Esophagus muscularis mucosa (tissue), 4 donors: ENCODE results near the gene MYL5. TPM values are rescaled to one million over a fixed set of nuclear protein-coding genes. Genes with fewer than 3 reads are reported as not detected.

ENCODE experiments used
- DNase-seq: peaks from one replicate; pipeline ENCODE4 v3.0.0-alpha.2; 2017; ENCODE audit errors: extremely low spot score
- H3K27ac ChIP-seq, 4 donors: fragments of 200-600 bp; sonication (generic); replicated peaks in 1 of 4; 1 replicate in 3 of 4; 2 replicates in 1 of 4; pipeline ENCODE4 v1.5.1; 2016 to 2019; ENCODE audit warnings: mild to moderate bottlenecking in 1 of 4
- H3K27me3 ChIP-seq, 4 donors: fragments of 200-600 bp; sonication (generic); one replicate each; pipeline versions ENCODE4 v1.5.1 to v1.6.0; 2016 to 2019
- H3K36me3 ChIP-seq, 4 donors: fragments of 200-600 bp; sonication (generic); one replicate each; pipeline ENCODE4 v1.5.1; 2016 to 2019
- H3K4me1 ChIP-seq, 4 donors: fragments of 200-600 bp; sonication (generic); one replicate each; pipeline ENCODE4 v1.5.1; 2016 to 2019
- H3K4me3 ChIP-seq, 4 donors: fragments of 200-600 bp; sonication (generic); 1 replicate in 2 of 4; 2 replicates in 2 of 4; pipeline ENCODE4 v1.5.1; 2016 to 2019; ENCODE audit warnings: mild to moderate bottlenecking in 4 of 4, moderate library complexity in 1 of 4
- H3K9me3 ChIP-seq, 4 donors: fragments of 200-600 bp; sonication (generic); 1 replicate in 3 of 4; 2 replicates in 1 of 4; pipeline ENCODE4 v1.5.1; 2016 to 2019
- CTCF ChIP-seq, 3 experiments: fragments of 200-600 bp in 2 of 3; fragments of 450-650 bp in 1 of 3; sonication (generic) in 2 of 3; IDR thresholded peaks; one replicate each; pipeline ENCODE4 v1.5.1; 2017 to 2019; ENCODE audit warnings: antibody characterized with exemption in 3 of 3, mild to moderate bottlenecking in 2 of 3, moderate library complexity in 1 of 3
- EP300 ChIP-seq: sonication (generic); formaldehyde crosslinking; IDR thresholded peaks from one replicate; pipeline ENCODE4 v1.6.1; 2017; ENCODE audit warnings: antibody characterized with exemption
- POLR2A ChIP-seq: fragments of 450-650 bp; IDR thresholded peaks from one replicate; pipeline ENCODE4 v1.6.1; 2017; ENCODE audit warnings: antibody characterized with exemption, moderate library complexity, mild to moderate bottlenecking, low read depth
- POLR2AphosphoS5 ChIP-seq, 2 donors: sonication (generic); formaldehyde crosslinking; IDR thresholded peaks; one replicate each; pipeline ENCODE4 v1.6.1; 2017; ENCODE audit warnings: antibody characterized with exemption in 2 of 2
- WGBS: methylation state at CpG from one replicate; pipeline ENCODE4 v1.1.5; 2018; 5-methylcytosine and 5-hydroxymethylcytosine counted together
- intact Hi-C: fragments of 100-400 bp; cut with DNase I; formaldehyde crosslinking; loops from one replicate; pipeline ENCODE4 v1.15.1; 2023
- total RNA-seq, 4 donors: library from RNA; depleted of rRNA; stranded (reverse); fragments of >200 nt; gene quantifications; one replicate each; pipeline versions ENCODE4 v1.1.0 to v1.2.1, GENCODE V29; 2016

Gene MYL5
- total RNA-seq, 4 donors from 2014 or later: 7.9 to 9.9 (median 9.6) TPM

- Histone ChIP-seq H3K27ac (no peak overlapping the region), H3K9me3 (no peaks in the 10 kb centered on the region), H3K36me3 (peaks cover 8 to 13% (median 12%) of the 10 kb centered on the region in 4 donors), H3K4me1 (peaks cover 29 to 49% (median 39%) of the 10 kb centered on the region in 4 donors), H3K27me3 (peaks cover 0 to 28% (median 0%) of the 10 kb centered on the region in 4 donors), H3K4me3 (no peak overlapping the region)
- no peak for TF ChIP-seq POLR2AphosphoS5 (IDR thresholded peaks at IDR 0.05)
- no peak for TF ChIP-seq POLR2A
- TF ChIP-seq CTCF (IDR thresholded peaks at IDR 0.05): no peak
- no peak for TF ChIP-seq EP300
- intact Hi-C loops: no loop called here
- no peak for DNase-seq
- WGBS: 93% methylated on average over 5 of the region's 8 CpGs
These were observed 2.5 kb downstream of the MYL5 start for GRCh38 chr4:676871-677235.

- H3K36me3 ChIP-seq: peaks cover 0 to 5% (median 4%) of the 10 kb centered on the region in 4 donors
- peaks cover 0 to 36% (median 0%) of the 10 kb centered on the region in 4 donors for H3K27me3 ChIP-seq
- WGBS: 70% methylated on average over 13 of the region's 26 CpGs
- no peak overlapping the region for H3K27ac ChIP-seq
- TF ChIP-seq EP300: no peak
- TF ChIP-seq POLR2AphosphoS5 (IDR thresholded peaks at IDR 0.05): no peak
- TF ChIP-seq POLR2A: no peak
- no peak for TF ChIP-seq CTCF (IDR thresholded peaks at IDR 0.05)
- H3K4me3 ChIP-seq: no peak overlapping the region
- H3K9me3 ChIP-seq: no peaks in the 10 kb centered on the region
- peaks cover 29 to 50% (median 39%) of the 10 kb centered on the region in 4 donors for H3K4me1 ChIP-seq
- DNase-seq: no peak
- intact Hi-C loops: no loop called here
These were observed 3.3 kb downstream of the MYL5 start for GRCh38 chr4:677431-678293.

- no peaks in the 10 kb centered on the region for H3K9me3 ChIP-seq
- no peak overlapping the region for H3K27ac ChIP-seq
- H3K36me3 ChIP-seq: no peaks in the 10 kb centered on the region
- intact Hi-C loops: no loop called here
- no peak for DNase-seq
- peaks cover 0 to 42% (median 0%) of the 10 kb centered on the region in 4 donors for H3K27me3 ChIP-seq
- no peak overlapping the region for H3K4me3 ChIP-seq
- peaks cover 26 to 43% (median 34%) of the 10 kb centered on the region in 4 donors for H3K4me1 ChIP-seq
- TF ChIP-seq POLR2AphosphoS5 (IDR thresholded peaks at IDR 0.05) (no peak), EP300 (no peak), POLR2A (no peak), CTCF (IDR thresholded peaks at IDR 0.05) (no peak)
- WGBS: 50% methylated on average over 5 of the region's 14 CpGs
These were observed 4.2 kb downstream of the MYL5 start for GRCh38 chr4:678331-679103.

- TF ChIP-seq EP300 (no peak), CTCF (IDR thresholded peaks at IDR 0.05) (no peak), POLR2AphosphoS5 (IDR thresholded peaks at IDR 0.05) (no peak), POLR2A (no peak)
- Histone ChIP-seq H3K27ac (no peak overlapping the region), H3K9me3 (no peaks in the 10 kb centered on the region), H3K4me3 (no peak overlapping the region), H3K27me3 (peaks cover 0 to 42% (median 0%) of the 10 kb centered on the region in 4 donors), H3K4me1 (peaks cover 30 to 47% (median 38%) of the 10 kb centered on the region in 4 donors), H3K36me3 (no peaks in the 10 kb centered on the region)
- WGBS: 89% methylated on average over 8 of the region's 13 CpGs
- intact Hi-C loops: no loop called here
- DNase-seq: no peak
These were observed 4.8 kb downstream of the MYL5 start for GRCh38 chr4:679104-679481.
